Right renal cortex interstitium (tissue), 3 donors: ENCODE data around the gene VTN. TPM values are rescaled to one million over a fixed set of nuclear protein-coding genes. Genes with fewer than 3 reads are reported as not detected.

ENCODE experiments used
- DNase-seq, 3 donors: peaks; one replicate each; pipeline ENCODE4 v3.0.0-alpha.2; 2013; ENCODE audit warnings: low read depth in 3 of 3, low spot score in 2 of 3
- polyA plus RNA-seq, 3 donors: library from polyadenylated mRNA; unstranded; fragments of 120-200 nt; gene quantifications; one replicate each; pipeline ENCODE4 v1.2.1, GENCODE V29; 2013; ENCODE audit not compliant: insufficient read length in 3 of 3

Gene VTN
- polyA plus RNA-seq, 3 donors, result 8.5 to 22.3 (median 11.7) TPM

- DNase-seq, result no peak
Measured at GRCh38 chr17:28327031-28327607, 43.0 kb downstream of the VTN start.

- no peak for DNase-seq
Measured at GRCh38 chr17:28326114-28326513, 44.0 kb downstream of the VTN start.

GRCh38 chr17:28325211-28325610, 44.9 kb downstream of the VTN start:
- DNase-seq, result no peak

- DNase-seq, result no peak
Measured at GRCh38 chr17:28324781-28325180, 45.3 kb downstream of the VTN start.

GRCh38 chr17:28324267-28324745, 45.8 kb downstream of the VTN start:
- no peak for DNase-seq

- DNase-seq, result no peak
Measured at GRCh38 chr17:28320215-28321061, 49.7 kb downstream of the VTN start.

- no peak for DNase-seq
Measured at GRCh38 chr17:28319598-28319935, 50.5 kb downstream of the VTN start.

GRCh38 chr17:28318759-28319597, 51.1 kb downstream of the VTN start, which contains the start of gene TMEM97:
TSS of gene TMEM97 (plus strand) at chr17:28319200. CDS start at chr17:28319240, 40 bp downstream.
- peak; percentile 81 to 91 (median 87) for DNase-seq

GRCh38 chr17:28317966-28318758, 51.9 kb downstream of the VTN start:
- peak in 1 of 3 donors; percentile 20 for DNase-seq

Other genes starting within 250 kb of the VTN start
- 10 to 100 TPM; 52.5 to 56.9 (median 56.3) TPM for gene TMEM97, start 51.1 kb downstream of the VTN start, polyA plus RNA-seq
- gene IFT20, start 34.8 kb downstream of the VTN start, polyA plus RNA-seq, result 10 to 100 TPM; 53.7 to 59.0 (median 56.8) TPM
- 10 to 100 TPM; 42.6 to 44.0 (median 43.1) TPM for gene TNFAIP1, start 34.5 kb downstream of the VTN start, polyA plus RNA-seq
- 10 to 100 TPM; 89.1 to 95.7 (median 91.8) TPM for gene POLDIP2, start 12.8 kb downstream of the VTN start, polyA plus RNA-seq
- gene SEBOX, start 5.1 kb downstream of the VTN start, polyA plus RNA-seq, result not detected
- 10 to 100 TPM; 11.4 to 14.8 (median 12.2) TPM for gene SARM1, start 1.4 kb upstream of the VTN start, polyA plus RNA-seq
- gene SLC46A1, start 35.9 kb upstream of the VTN start, polyA plus RNA-seq, result 10 to 100 TPM; 13.9 to 15.4 (median 14.5) TPM
- 10 to 100 TPM in 2 of 3 donors, 1 to 10 TPM in 1; 7.4 to 21.4 (median 15.6) TPM for gene SLC13A2, start 103.3 kb upstream of the VTN start, polyA plus RNA-seq
- under 1 TPM; 0.31 to 0.65 (median 0.41) TPM for gene FOXN1, start 136.0 kb upstream of the VTN start, polyA plus RNA-seq
- gene UNC119, start 182.3 kb upstream of the VTN start, polyA plus RNA-seq, result 10 to 100 TPM; 51.9 to 61.9 (median 57.3) TPM
- 100 to 1,000 TPM in 1 of 3 donors, 10 to 100 TPM in 2; 89.6 to 109 (median 96.6) TPM for gene PIGS, start 201.2 kb upstream of the VTN start, polyA plus RNA-seq
- 10 to 100 TPM; 23.4 to 26.9 (median 25.3) TPM for gene ALDOC, start 206.6 kb upstream of the VTN start, polyA plus RNA-seq
- gene SPAG5, start 228.7 kb upstream of the VTN start, polyA plus RNA-seq, result 10 to 100 TPM; 43.3 to 59.4 (median 52.6) TPM
- 1 to 10 TPM; 7.5 to 8.9 (median 8.5) TPM for gene RSKR, start 243.9 kb upstream of the VTN start, polyA plus RNA-seq